Epithelial cell of proximal tubule (primary cell): ENCODE data around the gene SEC14L5. TPM values are rescaled to one million over a fixed set of nuclear protein-coding genes. Genes with fewer than 3 reads are reported as not detected.
"Not testable (repeated sequence)": the region's sequence is repeated elsewhere in the genome, so short reads cannot be mapped to it uniquely, and the experiment has no call there.

Experiments
- DNase-seq: peaks from one replicate; pipeline ENCODE4 v3.0.0-alpha.2; 2011; ENCODE audit warnings: low read depth
- H3K4me3 ChIP-seq: 2 replicates; pipeline ENCODE4 v1.5.1; 2011; ENCODE audit warnings: low read depth, mild to moderate bottlenecking, low read length
- total RNA-seq: library from RNA; depleted of rRNA; stranded (reverse); fragments of >200 nt; gene quantifications from 2 replicates; pipeline ENCODE4 v1.2.3, GENCODE V29; 2015
- TF ChIP-seq, protein P1 (sequence below): conservative IDR thresholded peaks from 2 replicates; pipeline ENCODE4 v1.5.1; 2012; ENCODE audit warnings: low read depth, mild to moderate bottlenecking, low read length

Gene SEC14L5
- total RNA-seq, 1 donor from 2014 or later: under 0.01 TPM

DNA sequence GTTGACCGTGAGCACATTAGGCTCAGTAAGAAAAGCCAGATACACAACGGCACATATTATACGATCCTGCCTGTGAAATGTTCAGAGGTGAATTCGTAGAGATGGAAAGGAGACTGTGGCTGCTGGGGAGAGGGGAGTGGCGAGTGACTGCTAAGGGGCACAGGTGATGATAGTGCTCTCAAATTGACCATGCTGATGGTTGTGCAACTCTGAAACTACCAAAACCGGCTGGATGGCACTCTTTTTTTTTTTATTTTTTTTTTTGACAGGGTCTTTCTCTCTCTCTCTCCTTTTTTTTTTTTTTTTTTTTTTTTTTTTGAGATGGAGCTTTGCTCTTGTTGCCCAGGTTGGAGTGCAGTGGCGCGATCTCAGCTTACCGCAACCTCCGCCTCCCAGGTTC lies 8.1 kb upstream of the SEC14L5 start:
- H3K4me3 ChIP-seq: no peak overlapping the region
- TF ChIP-seq, protein P1, sequence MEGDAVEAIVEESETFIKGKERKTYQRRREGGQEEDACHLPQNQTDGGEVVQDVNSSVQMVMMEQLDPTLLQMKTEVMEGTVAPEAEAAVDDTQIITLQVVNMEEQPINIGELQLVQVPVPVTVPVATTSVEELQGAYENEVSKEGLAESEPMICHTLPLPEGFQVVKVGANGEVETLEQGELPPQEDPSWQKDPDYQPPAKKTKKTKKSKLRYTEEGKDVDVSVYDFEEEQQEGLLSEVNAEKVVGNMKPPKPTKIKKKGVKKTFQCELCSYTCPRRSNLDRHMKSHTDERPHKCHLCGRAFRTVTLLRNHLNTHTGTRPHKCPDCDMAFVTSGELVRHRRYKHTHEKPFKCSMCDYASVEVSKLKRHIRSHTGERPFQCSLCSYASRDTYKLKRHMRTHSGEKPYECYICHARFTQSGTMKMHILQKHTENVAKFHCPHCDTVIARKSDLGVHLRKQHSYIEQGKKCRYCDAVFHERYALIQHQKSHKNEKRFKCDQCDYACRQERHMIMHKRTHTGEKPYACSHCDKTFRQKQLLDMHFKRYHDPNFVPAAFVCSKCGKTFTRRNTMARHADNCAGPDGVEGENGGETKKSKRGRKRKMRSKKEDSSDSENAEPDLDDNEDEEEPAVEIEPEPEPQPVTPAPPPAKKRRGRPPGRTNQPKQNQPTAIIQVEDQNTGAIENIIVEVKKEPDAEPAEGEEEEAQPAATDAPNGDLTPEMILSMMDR: no peak
- DNase-seq: no peak

DNA sequence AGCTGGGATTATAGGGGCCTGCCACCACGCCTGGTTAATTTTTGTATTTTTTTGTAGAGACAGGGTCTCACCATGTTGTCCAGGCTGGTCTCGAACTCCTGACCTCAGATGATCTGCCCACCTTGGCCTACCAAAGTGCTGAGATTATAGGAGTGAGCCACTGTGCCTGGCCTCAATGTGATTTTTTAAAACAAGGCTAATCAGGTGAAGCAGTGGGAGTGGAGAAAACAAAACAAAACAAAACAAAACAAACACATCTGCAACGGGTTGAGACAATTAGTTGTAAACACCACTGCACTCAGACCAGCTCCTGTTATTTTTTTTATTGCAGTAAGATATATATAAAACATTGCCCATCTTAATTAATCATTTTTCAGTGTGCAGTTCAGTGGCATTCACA lies 6.5 kb upstream of the SEC14L5 start:
- not testable (repeated sequence) for DNase-seq, H3K4me3 ChIP-seq

DNA sequence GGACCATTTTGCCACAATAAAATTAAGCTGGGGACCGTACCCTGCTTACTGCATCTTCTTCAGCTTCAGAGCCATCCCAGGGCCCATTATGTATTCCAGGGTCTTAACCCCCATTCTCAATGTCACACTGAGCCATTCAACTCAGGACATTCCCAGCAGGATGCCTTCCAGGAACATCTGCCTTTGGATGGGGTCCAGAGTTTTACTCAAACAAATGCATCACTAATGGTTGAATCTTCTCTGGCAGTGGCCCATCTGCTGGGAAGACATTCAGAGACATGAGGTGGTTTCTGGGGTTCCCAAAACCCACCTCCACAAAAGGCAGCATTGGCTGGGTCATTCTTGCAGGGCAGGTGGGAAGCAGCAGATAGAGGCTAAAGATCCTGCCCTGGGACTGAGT lies 3.4 kb upstream of the SEC14L5 start:
- DNase-seq: no peak
- TF ChIP-seq, protein P1: no peak
- H3K4me3 ChIP-seq: no peak overlapping the region

DNA sequence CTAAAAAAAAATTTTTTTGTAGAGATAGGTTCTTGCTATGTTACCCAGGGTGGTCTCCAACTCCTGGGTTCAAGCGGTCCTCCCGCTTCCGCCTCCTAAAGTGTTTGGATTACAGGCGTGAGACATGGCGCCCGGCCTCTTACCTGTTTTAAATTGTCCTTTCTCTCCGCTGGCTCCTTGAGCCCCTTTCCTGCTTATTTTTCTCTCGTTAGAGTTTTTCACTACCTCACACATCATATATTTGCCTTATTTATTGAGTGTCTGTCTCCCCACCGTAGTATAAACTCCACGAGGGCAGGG lies 760 bp upstream of the SEC14L5 start:
- TF ChIP-seq, protein P1: no peak
- DNase-seq: no peak
- H3K4me3 ChIP-seq: peak overlapping the region; percentile 74

DNA sequence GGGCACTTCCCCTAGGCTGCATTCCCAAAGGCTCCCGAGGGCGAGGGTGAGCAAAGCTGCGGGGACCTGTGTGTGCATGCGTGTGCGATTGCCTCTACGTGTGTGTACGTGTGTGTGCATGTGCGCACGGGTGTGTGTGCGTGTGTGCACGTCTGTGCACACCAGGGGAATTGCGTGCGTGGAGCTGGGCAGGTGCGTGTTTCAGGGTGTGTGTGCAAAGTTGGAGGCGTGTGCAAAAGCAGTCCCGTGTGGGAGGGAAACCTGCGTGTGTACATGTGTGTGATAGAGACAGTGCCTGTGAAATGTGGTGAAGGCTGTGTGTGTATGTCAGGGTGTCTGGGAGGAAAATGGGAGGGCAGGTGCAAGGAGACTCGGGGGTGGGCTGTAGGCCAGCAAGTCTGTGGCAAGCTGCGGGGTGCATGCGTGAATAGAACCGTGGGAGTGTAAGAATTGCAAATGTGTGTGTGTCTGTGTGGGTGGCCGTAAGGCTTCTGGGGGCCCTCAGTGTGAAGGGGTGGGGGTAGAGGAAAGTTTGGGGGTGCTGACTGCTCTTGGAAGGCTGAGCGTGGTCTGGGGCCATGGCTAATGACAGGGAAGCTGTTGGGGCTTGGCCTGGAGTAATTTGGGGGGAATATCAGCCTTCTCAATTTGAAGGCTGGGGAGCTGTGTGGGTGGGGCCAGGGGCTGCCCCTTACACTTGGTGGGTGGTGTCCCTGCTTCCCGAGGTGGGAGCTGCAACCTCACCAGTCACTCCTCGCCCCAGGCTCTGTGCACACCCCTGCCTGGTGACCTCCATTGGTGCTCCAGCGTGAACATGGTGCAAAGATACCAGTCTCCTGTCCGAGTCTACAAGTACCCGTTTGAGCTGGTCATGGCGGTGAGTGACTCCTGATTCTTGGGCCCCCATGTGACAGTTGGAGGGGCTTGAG lies 644 bp downstream of the SEC14L5 start:
- TF ChIP-seq, protein P1: no peak
- no peak for DNase-seq
- peak overlapping the region; percentile 44 for H3K4me3 ChIP-seq

DNA sequence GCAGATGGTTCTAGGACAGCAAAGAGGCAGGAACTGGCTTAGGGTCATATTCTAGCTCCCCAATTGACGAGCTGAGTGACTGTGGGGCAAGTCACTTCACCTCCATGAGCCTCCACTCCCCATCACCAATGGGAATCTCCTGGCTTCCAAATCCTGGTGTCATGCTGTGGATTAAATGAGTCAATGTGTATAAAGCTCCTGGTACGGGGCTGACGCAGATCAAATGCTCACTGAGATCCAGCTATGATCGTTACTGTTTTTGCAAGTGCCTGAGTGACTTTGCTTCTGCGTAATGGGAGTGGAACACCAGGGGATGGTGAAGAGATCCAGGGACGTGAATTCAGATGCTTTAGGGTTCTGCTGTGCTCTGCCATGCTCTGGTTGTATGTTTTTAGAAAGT lies 2.4 kb downstream of the SEC14L5 start:
- no peak overlapping the region for H3K4me3 ChIP-seq
- no peak for DNase-seq
- TF ChIP-seq, protein P1: no peak

DNA sequence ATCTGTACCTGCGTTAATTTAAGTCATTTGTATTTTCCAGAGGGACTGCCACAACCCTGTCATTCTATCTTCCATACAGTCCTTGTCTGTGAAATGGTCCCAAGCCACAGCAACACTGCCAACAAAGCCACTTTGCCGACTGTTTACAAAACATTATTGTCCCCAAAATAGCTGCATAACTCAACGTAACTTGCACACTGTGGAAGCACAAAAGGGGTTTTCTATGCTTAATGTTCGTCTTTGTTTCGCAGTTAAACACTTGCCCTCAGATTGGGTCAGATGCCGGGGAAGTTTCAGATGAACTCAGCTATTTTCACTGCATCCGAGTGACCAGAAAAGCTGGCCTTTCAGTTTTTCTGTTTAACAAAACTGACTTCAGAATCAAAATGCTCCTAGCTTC lies 4.6 kb downstream of the SEC14L5 start:
- TF ChIP-seq, protein P1: no peak
- DNase-seq: no peak

DNA sequence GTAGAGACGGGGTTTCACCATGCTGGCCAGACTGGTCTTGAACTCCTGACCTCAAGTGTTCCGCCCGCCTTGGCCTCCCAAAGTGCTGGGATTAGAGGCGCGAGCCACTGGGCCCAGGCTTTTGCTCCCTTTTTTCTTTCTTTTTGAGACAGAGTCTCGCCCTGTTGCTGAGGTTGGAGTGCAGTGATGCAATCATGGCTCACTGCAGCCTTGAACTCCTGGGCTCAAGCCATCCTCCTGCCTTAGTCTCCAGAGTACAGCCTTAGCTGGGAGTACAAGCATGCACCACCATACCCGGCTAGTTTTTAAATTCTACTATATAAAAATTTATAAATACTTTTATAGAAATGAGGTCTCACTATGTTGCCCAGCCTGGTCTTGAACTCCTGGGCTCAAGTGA lies 5.4 kb downstream of the SEC14L5 start:
- DNase-seq, H3K4me3 ChIP-seq: not testable (repeated sequence)

More for the DNA sequence above, 4.6 kb downstream of the SEC14L5 start:
- no peak overlapping the region for H3K4me3 ChIP-seq
